Activated T-helper 2 cell treated with anti-CD3 and anti-CD28 coated beads, Interferon-gamma antibody, Interleukin-2, Interleukin-4, amounts not matched to agents 10 μg/mL and 5 μg/mL and 100 μg/mL, durations not matched to agents 14 hours and 24 hours and 36 hours (primary cell): ENCODE measurements around the gene ANKRD39. TPM values are rescaled to one million over a fixed set of nuclear protein-coding genes. Genes with fewer than 3 reads are reported as not detected.

Experiments
- DNase-seq: peaks from one replicate; pipeline ENCODE4 v3.0.0; 2021; ENCODE audit warnings: low spot score
- H3K27ac Mint-ChIP-seq: one replicate; pipeline ENCODE4 v1.8.0; 2021; ENCODE audit warnings: mixed read lengths
- H3K27me3 Mint-ChIP-seq: one replicate; pipeline ENCODE4 v1.8.0; 2021; ENCODE audit warnings: low read depth, mixed read lengths
- H3K36me3 Mint-ChIP-seq: one replicate; pipeline ENCODE4 v1.8.0; 2021; ENCODE audit warnings: low read depth, mixed read lengths
- H3K4me1 Mint-ChIP-seq: one replicate; pipeline ENCODE4 v1.8.0; 2021; ENCODE audit warnings: low read depth, mixed read lengths
- H3K4me3 Mint-ChIP-seq: one replicate; pipeline ENCODE4 v1.8.0; 2021; ENCODE audit warnings: low read depth, mild to moderate bottlenecking, moderate library complexity, mixed read lengths
- H3K9me3 Mint-ChIP-seq: one replicate; pipeline ENCODE4 v1.8.0; 2021; ENCODE audit warnings: mixed read lengths
- intact Hi-C: fragments of 100-400 bp; cut with micrococcal nuclease; formaldehyde crosslinking; loops from one replicate; pipeline ENCODE4 v1.15.1; 2023
- total RNA-seq: library from RNA; stranded (reverse); gene quantifications from 2 replicates; pipeline ENCODE4 v1.2.3, GENCODE V29; 2022

Gene ANKRD39
- total RNA-seq, 1 donor from 2014 or later = 39.2 TPM

DNA sequence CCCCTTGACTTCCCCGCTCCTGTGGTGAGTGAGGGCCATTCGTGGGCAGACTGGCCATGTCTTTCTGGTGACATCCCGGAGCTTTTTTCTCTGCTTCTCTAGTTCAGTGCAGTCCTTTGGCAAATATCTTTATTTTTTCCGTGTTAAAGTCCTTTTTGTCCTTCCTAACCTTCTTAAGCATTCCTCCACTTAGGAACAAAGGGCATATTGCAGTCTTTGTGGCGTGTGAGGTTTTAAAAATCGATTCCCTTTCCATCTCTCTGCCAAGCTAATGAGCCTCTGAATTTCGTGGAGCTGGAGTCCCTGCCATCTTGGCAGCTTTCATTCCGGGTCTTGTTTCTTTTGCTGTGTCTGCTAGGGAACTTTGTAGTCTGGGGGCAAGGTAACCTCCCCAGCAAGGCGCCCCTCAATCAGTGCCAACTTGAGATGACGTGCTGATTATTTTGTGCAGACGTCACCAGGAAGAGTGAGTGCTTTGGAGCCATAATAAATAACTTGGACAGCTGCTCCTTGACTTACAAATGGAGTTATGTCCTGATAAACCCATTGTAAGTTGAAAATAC, 36.6 kb downstream of the ANKRD39 start:
- intact Hi-C loops = no loop called here
- DNase-seq = no peak
- Mint-ChIP-seq H3K27ac (peak overlapping the region; percentile 19), H3K36me3 (peaks cover 55% of the 10 kb centered on the region), H3K27me3 (no peaks in the 10 kb centered on the region), H3K9me3 (no peaks in the 10 kb centered on the region), H3K4me3 (no peak overlapping the region), H3K4me1 (peaks cover 38% of the 10 kb centered on the region)

DNA sequence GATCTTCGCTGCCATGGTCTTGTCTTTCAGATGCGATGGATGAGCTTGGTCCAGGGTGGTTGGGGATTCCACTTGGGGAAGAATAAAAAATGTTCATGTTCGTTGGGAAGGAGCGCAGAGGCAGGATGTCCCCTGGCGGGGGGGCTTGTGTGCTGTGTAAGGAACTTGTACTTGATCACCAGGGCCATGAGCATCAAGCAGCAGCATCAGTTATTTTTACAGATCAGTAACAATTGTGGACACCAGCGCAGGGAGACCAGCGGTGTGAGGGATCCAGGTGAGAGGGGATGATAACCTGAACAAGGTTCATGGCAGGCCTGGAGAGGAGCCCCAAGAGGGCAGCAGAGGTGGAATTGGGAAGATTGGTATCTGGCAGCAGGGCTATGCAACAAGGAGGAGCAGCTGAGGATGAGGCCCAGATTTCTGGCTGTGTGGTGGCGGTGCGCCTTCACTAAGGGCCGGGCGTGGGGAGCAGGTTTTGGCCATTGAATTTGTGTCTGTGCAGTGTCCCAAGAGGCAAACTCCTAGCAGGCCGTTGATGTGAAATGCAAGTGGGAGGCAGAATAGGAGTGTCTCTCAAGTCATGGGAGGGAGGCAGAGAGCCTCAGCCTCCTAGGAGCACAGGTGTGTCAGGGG, 37.8 kb downstream of the ANKRD39 start:
- H3K4me1 Mint-ChIP-seq = peaks cover 44% of the 10 kb centered on the region
- H3K36me3 Mint-ChIP-seq = peaks cover 49% of the 10 kb centered on the region

DNA sequence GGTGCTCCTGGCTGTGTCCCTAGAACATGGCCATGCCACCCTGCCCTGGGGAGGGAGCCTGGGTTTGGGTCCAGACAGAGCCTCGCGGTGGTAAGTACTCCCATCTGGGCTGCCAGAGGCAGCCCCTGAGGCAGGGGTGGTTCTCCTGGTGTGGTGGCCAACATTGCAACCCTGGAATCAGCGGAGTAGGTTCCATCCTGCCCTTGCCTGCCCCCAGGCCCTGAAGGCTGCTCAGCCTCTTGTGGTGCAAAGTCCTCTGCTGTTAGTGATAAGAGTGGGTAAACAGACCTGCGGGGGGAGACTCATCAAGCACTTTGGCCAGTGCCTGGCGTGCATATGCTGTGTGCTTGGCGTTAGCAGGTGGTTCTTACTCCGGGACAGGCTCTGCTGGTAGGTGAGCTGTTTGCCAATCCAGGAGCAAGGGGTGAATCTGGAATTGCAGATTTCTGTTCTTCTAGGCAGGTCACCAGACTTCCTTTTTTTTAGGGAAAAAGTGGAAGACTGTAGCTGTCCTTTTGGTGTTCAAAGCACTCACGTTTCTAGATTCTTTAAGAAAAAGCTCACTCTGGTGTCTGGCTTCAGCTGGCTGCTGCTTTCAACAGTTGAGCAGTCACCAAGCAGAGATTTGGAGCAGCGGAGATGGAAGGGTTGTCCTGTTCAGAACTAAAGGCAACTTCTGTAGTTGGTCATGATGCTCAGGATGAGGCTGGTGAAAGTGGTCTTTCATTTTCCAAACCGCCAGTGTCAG, 38.5 kb downstream of the ANKRD39 start:
- Mint-ChIP-seq H3K4me1 (peaks cover 45% of the 10 kb centered on the region), H3K9me3 (no peaks in the 10 kb centered on the region), H3K36me3 (peaks cover 49% of the 10 kb centered on the region), H3K27me3 (no peaks in the 10 kb centered on the region), H3K4me3 (peak overlapping the region; percentile 10), H3K27ac (no peak overlapping the region)
- intact Hi-C loops = loop anchor here (5.0 kb wide), 3 partner anchors 38 to 217 kb away; partner anchors contain the start of gene ANKRD39
- DNase-seq = no peak

More for the DNA sequence above, 37.8 kb downstream of the ANKRD39 start:
- no peak for DNase-seq
- intact Hi-C loops = loop anchor here (5.0 kb wide), 3 partner anchors 37 to 218 kb away; partner anchors contain the start of gene ANKRD39
- Mint-ChIP-seq H3K9me3 (no peaks in the 10 kb centered on the region), H3K27me3 (no peaks in the 10 kb centered on the region), H3K4me3 (peak overlapping the region; percentile 0), H3K27ac (no peak overlapping the region)

DNA sequence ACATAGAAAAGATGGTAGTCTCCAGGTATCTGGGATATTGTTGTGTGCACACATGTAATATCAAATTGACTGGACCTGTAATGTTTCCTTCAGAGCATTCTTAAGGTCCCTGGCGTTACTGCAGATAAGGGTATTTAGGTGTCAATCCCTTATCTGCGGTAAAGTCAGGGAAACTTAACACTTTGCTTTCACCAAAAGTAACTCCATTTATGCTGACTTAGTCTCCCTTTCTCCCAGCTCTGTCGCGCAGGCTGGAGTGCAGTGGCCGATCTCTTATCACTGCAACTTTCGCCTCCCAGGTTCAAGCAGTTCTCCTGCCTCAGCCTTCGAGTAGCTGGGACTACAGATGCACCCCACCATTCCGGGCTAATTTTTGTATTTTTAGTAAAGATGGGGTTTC, 39.9 kb downstream of the ANKRD39 start:
- H3K4me1 Mint-ChIP-seq = peaks cover 45% of the 10 kb centered on the region

DNA sequence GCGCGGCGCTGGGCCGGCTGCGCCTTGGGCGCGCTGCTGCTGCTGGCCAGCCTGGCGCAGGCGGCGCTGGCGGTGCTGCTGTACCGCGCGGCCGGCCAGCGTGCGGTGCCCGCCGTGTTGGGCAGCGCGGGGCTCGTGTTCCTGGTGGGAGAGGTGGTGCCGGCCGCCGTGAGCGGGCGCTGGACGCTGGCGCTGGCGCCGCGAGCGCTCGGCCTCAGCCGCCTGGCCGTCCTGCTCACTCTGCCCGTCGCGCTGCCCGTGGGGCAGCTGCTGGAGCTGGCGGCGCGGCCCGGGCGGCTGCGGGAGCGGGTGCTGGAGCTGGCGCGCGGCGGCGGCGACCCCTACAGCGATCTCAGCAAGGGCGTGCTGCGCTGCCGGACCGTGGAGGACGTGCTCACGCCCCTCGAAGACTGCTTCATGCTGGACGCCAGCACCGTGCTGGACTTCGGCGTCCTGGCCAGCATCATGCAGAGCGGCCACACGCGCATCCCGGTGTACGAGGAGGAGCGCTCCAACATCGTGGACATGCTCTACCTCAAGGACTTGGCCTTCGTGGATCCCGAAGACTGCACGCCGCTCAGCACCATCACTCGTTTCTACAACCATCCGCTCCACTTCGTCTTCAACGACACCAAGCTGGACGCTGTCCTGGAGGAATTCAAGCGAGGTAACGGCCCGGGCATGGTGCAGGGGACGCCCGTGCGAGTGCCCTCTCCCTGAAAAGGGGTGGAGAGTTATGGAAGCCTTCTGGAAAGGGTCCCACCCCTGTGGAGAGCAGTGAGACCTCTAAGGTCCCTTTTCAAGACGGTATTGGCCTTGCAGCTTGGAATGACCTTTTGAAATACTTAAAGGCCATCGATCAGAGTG, 40.7 kb downstream of the ANKRD39 start:
- peak overlapping the region; percentile 6 for H3K27ac Mint-ChIP-seq
- intact Hi-C loops = loop anchor here (1.0 to 5.0 kb wide), 4 partner anchors 40 to 215 kb away; partner anchors contain the start of genes ANKRD39 and CNNM4
- no peaks in the 10 kb centered on the region for H3K9me3 Mint-ChIP-seq
- H3K4me3 Mint-ChIP-seq = peak overlapping the region; percentile 80
- no peaks in the 10 kb centered on the region for H3K27me3 Mint-ChIP-seq
- peaks cover 46% of the 10 kb centered on the region for H3K36me3 Mint-ChIP-seq
- DNase-seq = no peak
- peaks cover 44% of the 10 kb centered on the region for H3K4me1 Mint-ChIP-seq

More for the DNA sequence above, 39.9 kb downstream of the ANKRD39 start:
- no peak for DNase-seq
- intact Hi-C loops = loop anchor here (5.0 kb wide), 3 partner anchors 39 to 216 kb away; partner anchors contain the start of gene ANKRD39
- no peaks in the 10 kb centered on the region for H3K27me3 Mint-ChIP-seq
- H3K4me3 Mint-ChIP-seq = peak overlapping the region; percentile 80
- H3K9me3 Mint-ChIP-seq = no peaks in the 10 kb centered on the region
- peaks cover 45% of the 10 kb centered on the region for H3K36me3 Mint-ChIP-seq
- H3K27ac Mint-ChIP-seq = no peak overlapping the region

DNA sequence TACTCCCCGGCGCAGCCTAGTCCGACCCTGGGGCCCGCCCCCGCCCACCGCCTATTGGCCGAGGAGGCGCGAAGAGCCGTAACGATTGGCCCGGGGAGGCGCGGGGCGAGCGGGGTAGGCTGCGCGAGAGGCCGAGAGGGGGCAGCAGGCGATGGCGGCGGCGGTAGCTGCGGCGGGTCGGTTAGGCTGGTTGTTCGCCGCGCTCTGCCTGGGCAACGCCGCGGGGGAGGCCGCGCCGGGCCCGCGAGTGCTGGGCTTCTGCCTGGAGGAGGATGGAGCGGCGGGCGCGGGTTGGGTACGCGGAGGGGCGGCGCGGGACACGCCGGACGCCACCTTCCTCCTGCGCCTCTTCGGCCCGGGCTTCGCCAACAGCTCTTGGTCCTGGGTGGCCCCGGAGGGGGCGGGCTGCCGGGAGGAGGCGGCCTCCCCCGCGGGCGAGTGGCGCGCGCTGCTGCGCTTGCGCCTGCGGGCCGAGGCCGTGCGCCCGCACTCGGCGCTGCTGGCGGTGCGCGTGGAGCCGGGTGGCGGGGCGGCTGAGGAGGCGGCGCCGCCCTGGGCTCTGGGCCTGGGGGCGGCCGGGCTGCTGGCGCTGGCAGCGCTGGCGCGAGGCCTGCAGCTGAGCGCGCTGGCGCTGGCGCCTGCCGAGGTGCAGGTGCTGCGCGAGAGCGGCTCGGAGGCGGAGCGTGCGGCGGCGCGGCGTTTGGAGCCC, 41.5 kb downstream of the ANKRD39 start, which contains the start of gene CNNM3:
TSS of gene CNNM3 (plus strand) at position 142 of the 709 bp plus-strand sequence. CDS start at position 152, 10 bp downstream.
- Mint-ChIP-seq H3K27me3 (no peaks in the 10 kb centered on the region), H3K4me1 (peaks cover 41% of the 10 kb centered on the region), H3K36me3 (peaks cover 43% of the 10 kb centered on the region), H3K4me3 (peak within 1 kb of the TSS; percentile 84), H3K9me3 (no peaks in the 10 kb centered on the region), H3K27ac (peak within 1 kb of the TSS; percentile 70)
- peak; percentile 95 for DNase-seq
- intact Hi-C loops = loop anchor here (1.0 to 5.0 kb wide), 4 partner anchors 41 to 214 kb away; partner anchors contain the start of genes ANKRD39 and CNNM4

DNA sequence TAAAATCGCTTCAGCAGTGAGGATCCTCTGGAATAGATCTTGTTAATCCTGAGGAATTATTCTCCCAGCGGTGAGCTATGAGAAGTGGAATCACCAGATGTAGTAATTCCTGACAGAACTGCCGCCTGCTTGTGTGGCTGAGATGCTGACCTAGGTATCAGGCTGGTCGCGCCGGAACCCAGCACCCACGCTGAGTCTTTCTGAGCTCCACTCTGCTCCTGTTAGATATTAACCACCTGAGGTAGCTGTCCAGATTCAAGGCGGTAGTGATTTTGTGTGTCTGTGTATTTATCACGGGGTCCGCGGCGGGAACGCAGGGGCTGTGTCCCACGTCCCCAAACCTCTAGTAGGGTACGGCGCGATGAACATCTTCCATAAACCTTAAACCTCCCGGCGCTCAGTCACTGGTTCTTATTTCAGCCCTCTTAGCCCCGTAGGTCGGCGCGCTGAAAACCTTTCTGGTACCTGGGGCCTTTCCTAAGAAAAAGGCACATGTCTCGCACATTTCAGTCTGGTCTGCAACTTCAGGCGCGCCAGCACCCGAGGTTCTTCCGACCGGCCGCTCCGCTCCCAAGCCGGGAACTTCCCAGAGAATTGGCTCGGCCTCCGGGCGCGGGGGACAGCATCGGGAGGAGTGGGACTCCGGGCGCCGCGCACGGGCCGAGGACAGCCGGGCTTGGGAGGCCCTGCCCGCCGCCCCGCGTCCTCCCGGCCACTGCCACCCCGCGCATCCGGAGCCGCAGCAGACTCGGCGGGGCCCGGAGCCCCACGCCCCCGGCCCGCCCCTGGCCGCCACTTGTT, 42.3 kb downstream of the ANKRD39 start:
- H3K36me3 Mint-ChIP-seq = peaks cover 38% of the 10 kb centered on the region
- H3K27ac Mint-ChIP-seq = peak overlapping the region; percentile 70
- no peak for DNase-seq
- H3K4me1 Mint-ChIP-seq = peaks cover 34% of the 10 kb centered on the region
- H3K27me3 Mint-ChIP-seq = no peaks in the 10 kb centered on the region
- peak overlapping the region; percentile 84 for H3K4me3 Mint-ChIP-seq
- no peaks in the 10 kb centered on the region for H3K9me3 Mint-ChIP-seq
- intact Hi-C loops = loop anchor here (1.0 to 5.0 kb wide), 4 partner anchors 42 to 213 kb away; partner anchors contain the start of genes ANKRD39 and CNNM4

DNA sequence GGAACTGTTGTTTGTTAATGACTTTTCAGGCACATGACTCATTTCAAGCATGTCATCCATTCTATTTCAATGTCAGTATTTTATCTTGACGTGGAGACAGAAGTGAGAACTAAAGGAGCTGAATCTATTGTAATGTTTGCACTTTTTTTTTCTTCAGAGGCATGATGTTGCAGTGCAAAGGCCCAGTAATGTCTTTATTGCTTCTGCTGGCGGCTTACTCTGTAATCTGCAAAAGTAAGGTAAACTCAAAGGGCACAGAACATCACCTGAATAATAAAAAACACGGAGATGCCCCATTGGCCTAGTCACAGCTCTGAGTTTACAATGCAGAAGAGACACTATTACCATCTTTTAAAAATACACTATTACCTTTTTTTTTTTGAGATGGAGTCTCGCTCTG, 44.2 kb downstream of the ANKRD39 start:
- intact Hi-C loops = no loop called here
- Mint-ChIP-seq H3K9me3 (no peaks in the 10 kb centered on the region), H3K27me3 (no peaks in the 10 kb centered on the region), H3K4me3 (no peak overlapping the region), H3K4me1 (peaks cover 20% of the 10 kb centered on the region), H3K36me3 (peaks cover 20% of the 10 kb centered on the region), H3K27ac (no peak overlapping the region)
- no peak for DNase-seq

DNA sequence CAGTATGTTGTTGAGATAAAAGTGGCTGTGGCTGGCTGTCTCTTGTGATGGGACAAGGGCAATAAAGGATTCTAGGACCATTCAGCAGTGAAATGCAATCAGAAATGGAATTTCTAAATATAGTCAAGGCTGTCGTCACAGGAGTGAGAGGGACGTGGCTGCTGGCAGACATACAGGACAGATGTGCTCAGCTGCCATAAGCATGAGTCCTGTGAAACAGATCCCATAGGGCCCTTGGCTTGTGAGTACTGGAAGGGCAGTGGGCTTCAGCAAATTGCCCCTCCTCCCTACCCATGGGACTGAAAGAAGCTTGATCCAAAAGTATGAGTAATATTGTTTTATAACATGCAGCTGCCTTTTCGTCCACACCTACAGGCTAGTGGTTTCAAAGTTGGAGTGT, 45.9 kb downstream of the ANKRD39 start:
- DNase-seq = no peak
- Mint-ChIP-seq H3K4me3 (no peak overlapping the region), H3K9me3 (no peaks in the 10 kb centered on the region), H3K4me1 (peaks cover 11% of the 10 kb centered on the region), H3K27me3 (no peaks in the 10 kb centered on the region), H3K27ac (no peak overlapping the region), H3K36me3 (peaks cover 4% of the 10 kb centered on the region)
- intact Hi-C loops = no loop called here

DNA sequence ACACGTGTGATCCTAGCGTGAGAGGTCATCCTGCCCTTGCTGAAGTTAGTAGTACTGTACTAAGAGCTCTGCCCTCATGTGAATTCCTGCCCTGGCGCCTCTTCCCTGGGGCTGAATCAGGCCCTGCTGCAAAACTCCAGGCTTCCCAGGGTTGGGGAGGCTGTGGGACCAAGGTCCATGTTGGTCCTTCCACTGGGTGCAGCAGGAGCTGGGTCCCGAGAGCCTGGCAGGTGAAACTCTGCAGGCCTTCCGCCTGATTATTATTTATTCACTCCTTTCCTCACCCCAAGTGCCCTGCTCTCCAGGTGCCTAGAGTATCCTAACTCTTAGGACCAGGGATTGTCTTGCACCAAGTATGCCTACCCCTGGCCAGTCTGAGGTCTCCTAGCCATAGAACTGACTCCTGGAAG, 47.0 kb downstream of the ANKRD39 start:
- Mint-ChIP-seq H3K4me1 (peaks cover 19% of the 10 kb centered on the region), H3K9me3 (no peaks in the 10 kb centered on the region), H3K27ac (no peak overlapping the region), H3K4me3 (no peak overlapping the region), H3K27me3 (no peaks in the 10 kb centered on the region), H3K36me3 (peaks cover 8% of the 10 kb centered on the region)
- no peak for DNase-seq
- intact Hi-C loops = no loop called here
